IPS-11a (cell line): ENCODE measurements around the gene SP5.
"Not testable (repeated sequence)": the region's sequence is repeated elsewhere in the genome, so short reads cannot be mapped to it uniquely, and the experiment has no call there.

Source experiments
- H3K4me3 ChIP-seq: one replicate; pipeline ENCODE4 v1.5.1; 2013; ENCODE audit warnings: low read depth, low read length, control low read depth

The SP5 gene

DNA sequence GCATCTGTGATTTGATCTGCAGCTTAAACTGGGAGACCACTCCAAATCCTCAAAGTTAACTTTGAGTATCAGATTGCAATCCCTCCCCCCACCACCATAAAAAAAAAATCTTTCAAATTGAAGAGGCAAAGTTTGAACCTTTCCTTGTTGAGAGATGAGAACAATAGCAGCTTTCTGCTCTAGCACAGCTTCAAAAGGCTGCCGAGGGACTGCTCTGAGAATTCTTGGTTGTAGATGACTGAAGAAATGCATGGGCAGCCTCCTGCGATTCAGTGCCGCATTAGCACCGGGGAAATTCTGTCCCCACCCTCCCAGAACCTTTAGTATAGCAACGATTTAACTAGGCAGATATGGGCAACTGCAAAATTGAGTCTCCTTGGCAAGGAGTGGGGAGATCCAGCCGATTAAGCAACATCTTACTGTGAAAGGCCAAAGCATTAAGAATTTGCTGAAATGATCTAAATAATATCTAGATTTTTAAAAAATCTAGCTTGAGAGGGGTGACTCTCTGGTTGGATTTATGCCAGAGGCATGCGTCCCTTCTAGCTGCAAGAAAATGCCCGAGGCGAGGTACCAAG, 3.9 kb upstream of the SP5 start:
- no peak overlapping the region for H3K4me3 ChIP-seq

DNA sequence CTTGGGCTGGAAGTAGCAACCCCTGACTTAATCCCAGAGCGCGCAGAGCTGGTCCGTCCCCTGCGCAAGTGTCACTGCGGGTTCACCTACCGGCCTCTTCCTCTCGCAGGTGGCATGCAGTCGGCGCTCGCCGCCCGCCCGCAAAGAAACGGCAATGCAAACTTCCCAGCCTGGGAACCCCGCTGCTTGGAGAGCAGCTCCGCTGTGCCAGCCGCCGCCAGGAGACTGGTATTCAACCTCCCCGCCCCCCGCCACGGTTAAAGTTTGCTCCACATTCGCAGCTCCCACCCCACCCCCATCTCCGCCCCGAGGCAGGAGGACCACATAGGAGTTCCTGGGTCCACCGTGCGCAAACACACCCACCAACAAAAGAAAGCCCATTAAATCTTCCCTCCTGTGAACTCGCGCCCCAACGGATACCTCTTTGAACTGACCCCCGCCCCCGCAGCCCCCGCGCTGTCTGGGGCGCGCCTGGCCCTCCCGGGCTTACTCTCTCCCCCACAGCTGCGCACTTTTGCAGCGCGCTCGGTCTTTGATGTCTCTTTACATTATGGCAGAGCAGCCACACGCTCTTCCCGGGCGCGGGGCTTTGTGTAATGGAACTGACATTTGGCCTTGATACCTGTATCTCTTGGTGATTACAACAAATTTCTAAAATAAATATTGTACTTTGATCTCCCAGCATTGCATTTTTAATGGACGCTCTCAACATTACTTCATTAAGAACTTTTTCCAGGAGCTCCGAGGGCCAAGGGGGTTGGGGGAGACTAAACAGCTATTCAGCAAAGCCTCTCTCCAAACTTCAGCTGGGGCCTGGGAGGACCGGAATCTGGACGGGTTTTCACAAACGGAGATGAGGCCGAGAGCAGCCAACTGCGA, 3.1 kb upstream of the SP5 start:
- H3K4me3 ChIP-seq, result no peak overlapping the region

DNA sequence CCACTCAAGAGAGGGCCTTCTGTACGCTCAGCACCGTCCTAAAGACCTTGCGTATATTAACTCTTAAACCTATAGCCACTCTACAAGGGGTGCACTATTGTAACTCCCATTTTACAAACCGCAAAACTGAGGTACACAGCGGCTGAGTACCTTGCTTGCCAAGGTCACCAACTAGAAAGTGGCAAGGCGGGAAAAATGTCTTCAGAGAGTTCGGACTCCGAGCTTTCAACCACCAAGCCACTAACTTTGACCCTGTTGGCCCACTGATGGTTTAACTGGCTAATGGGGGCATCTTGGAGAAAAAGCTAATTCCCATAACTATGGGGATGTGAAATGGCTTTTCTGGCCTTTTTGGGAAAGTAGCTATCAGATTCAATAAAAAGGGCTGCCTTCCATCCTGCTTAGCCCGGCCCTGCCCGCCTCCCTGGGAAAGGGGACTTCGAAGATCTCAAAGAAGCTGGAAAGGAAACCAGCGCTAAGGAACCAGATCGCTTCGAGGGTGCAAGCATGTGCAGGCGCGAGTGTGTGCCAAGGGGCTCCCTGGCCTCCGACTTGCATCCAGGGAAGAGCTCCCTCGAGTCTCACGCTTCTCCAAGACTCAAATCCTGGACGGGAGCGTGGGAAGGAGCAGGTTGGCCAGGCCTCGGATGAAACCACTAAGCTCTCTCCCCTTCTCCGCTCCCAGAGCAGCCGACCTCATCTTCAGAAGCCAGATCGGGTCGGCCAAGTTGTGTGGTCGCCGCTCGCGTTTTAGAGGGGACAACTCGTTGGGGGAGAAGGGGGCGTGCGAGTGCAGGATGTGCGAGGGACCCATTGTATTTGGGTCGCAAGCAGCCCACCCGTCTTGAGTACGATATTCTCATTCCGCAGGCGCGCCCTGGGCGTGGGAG, 2.2 kb upstream of the SP5 start:
- no peak overlapping the region for H3K4me3 ChIP-seq

DNA sequence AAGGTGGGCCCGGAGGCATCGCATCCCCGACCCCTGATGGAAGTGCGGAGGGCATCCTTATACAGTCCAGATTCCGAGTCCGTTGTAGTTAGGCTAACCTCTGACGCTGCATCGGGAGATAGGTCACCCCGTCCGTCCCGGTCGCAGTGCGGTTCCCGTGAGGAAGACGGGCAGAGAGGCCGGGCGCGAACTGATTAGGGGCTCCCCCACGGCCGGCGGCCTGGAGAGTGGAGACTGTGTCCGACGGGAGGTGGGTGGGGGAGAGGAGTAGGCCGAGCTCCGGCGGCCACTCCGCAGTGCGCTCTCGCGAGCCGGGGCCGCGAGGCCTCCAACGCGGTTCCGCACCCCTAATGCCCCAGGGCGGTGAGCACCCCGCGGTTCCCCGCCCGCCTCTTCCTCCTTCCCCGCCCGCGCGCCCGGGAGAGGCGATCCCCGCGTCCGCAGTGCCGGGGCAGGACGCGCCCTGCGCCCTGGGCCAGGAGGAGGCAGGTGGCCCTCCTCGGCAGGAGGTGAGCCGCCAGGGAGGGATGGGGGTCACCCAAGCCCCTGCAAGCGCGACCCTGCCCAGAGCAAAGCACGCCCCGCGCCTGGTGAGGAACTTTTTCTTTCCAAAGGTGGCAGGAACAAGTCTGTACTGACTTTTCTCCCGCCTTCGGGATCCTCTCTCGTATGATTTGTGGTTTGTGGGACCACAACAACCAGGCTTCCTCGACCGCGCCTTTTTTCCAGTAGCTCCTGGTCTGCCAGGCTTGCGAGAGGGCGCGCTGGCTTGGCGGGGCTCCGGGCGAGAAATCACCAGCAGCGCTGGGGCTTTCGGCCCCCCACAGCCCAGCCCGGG, 1.4 kb upstream of the SP5 start:
- no peak overlapping the region for H3K4me3 ChIP-seq

DNA sequence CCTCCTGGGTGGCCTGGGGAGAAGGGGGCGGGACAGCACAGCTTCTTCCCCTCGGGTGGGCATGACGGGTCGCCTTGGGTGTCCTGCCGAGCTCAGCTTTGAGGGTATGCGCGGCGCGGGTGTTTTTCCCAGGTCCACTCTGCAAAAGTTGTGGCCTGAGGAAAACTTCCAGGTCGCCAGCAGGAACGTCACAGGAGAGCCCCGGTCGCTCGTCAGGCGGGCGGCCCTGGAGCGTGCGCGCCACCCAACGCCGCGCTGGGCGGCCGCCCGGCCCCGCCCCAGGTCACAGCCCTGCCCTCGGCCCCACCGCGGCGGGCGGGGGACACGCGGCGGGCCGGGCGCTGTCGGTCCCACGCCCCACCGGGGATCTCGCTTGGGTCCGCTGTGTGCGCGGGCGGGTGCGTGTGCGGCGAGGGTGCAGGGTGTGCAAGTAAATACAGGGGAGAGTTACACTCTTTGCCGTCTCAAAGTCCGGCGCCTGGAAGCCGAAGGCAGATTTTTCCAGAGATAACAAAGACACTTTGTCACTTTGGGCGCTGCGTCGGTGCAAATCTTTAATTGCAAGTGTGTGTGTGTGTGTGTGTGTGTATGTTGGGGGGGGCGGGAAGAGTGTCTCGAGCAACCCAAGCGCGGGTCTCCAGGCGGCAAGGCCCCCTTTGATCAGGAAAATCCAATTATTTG, 616 bp upstream of the SP5 start:
- no peak overlapping the region for H3K4me3 ChIP-seq

DNA sequence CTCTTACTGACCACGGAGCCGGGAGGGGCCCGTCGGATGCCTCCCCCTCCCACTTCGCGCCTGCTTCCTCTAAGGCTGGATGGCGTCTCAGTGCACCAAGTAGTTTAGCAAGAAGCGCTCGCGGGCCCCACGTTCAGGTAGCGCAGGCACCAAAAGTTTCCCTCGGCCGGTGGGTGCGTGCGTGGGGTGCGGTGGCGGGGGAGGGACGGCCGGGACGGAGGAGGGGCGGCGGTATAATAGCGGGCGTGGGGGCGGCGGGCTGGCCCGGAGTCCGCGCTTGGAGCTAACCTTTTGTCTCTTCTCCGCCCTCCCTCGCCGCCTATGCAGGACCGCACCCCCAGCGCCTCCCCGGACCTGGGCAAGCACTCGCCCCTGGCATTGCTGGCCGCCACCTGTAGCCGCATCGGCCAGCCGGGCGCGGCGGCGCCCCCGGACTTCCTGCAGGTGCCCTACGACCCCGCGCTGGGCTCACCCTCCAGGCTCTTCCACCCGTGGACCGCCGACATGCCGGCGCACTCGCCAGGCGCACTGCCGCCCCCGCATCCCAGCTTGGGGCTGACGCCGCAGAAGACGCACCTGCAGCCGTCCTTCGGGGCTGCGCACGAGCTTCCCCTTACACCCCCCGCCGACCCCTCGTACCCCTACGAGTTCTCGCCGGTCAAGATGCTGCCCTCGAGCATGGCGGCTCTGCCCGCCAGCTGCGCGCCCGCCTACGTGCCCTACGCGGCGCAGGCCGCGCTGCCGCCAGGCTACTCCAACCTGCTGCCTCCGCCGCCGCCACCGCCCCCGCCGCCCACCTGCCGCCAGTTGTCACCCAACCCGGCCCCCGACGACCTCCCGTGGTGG, 1.0 kb downstream of the SP5 start:
- H3K4me3 ChIP-seq, result no peak overlapping the region

DNA sequence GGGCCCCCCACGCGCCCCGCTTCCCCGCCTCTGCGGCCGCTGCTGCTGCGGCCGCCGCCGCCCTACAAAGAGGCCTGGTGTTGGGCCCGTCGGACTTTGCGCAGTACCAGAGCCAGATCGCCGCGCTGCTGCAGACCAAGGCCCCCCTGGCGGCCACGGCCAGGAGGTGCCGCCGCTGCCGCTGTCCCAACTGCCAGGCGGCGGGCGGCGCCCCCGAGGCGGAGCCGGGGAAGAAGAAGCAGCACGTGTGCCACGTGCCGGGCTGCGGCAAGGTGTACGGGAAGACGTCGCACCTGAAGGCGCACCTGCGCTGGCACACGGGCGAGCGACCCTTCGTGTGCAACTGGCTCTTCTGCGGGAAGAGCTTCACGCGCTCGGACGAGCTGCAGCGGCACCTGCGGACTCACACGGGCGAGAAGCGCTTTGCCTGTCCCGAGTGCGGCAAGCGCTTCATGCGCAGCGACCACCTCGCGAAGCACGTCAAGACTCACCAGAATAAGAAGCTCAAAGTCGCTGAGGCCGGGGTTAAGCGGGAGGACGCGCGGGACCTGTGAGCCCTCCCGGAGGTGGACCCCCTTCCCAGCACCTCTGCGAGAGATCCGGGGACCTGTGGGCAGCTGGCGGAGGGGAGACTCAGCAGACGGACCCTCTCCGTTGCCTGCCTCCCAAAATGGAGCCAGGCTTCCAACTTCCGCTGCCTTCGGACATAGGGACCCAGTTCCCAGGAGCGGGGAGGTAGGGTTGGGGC, 1.9 kb downstream of the SP5 start:
- peak overlapping the region; percentile 13 for H3K4me3 ChIP-seq

DNA sequence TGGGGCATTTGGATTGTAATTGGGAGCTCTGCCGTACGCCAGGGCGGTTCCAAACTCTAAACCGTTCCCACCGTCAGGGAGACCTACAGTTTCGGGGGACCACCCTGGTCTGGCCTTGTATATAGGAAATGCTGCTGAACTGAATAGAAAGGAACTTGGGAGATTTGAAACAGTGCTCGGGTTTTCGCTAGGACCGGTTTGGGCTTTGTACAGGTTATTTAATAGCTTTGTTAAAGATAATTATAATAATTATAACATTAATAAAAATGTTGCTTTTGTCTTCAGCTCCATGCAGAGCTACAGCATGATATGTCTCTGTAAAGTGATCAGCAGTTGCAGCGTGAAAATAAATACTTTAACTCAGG, 2.4 kb downstream of the SP5 start:
- no peak overlapping the region for H3K4me3 ChIP-seq

DNA sequence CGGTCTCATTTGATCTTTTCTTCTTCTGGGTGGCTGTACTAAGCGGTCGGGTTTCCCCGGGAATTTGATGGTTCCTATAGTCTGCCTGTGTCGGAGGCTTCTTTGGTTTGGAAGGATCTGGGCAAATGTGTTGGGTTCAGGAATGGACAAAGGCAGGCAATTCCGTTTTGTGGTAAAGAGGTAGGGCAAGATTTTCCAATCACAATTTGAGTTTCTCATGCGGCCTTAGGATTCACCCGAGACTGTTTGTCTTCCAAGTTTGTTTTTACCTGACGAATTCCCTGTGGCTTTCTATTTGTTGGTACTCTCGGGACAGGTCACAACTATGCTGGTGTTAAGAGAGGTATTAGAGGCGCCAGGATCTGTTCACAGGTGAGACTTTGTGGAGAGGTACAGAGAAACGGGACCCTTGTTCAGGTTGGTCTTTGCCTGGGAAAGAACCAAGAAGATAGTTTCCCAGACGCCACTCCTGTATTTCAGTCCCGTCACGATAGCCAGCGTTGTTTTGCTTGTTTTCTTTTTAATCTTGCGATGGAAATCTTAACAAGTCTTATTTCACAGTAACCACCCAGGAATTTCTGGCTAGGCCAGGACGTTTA, 3.0 kb downstream of the SP5 start:
- H3K4me3 ChIP-seq, result no peak overlapping the region

DNA sequence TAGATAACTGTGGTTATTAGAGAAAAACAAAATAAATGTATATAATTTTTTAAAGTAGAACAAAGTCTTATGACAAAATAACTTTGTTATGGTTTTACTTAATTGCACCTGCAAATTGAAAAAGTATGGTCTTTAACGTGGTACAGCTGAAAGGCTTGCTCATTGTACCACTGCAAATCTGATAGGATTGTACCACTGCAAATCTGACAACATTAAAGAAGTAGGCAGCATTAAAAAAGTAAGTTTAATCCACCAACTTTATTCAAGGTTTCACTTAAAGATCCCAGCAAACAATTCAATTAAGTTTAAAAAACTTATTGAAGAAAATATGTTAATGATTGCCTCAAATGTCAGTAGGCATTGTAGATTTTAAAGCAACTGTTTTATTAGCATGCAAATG, 4.7 kb downstream of the SP5 start:
- H3K4me3 ChIP-seq, result no peak overlapping the region

DNA sequence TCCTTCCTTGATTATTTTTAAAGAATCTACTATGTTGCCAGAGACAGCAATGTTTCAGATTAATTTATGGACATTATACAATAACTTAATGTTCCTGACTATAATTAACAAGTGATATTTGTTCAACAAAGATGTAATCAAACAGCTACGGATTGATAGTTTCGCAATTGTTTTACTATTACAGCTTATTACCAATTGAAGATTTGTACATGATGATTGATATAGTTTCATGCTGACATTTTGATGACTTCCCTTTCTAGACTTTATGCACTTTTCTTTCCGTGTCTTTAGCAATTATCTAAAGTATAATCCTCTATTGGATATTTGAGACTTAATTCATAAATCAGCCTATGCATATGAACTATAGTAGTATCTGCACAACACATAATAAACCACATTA, 6.5 kb downstream of the SP5 start:
- no peak overlapping the region for H3K4me3 ChIP-seq

DNA sequence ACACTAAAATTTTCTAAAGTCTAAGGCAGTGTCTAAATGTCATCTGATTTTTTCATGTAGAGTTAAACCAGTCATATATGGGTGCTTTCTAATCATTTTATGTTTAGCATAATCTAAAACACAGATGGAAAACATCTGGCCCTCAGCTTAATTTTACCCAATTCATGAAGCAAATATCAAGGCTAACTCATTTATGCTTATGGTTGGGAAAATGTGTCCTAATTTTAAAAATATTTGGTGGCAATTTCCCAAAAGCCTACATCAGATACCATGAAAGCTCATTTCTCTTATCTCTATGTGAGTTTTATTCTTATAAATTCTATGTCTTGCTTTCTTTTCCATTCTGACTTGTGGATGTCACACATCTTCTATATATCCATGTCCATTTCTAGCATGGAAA, 7.2 kb downstream of the SP5 start:
- no peak overlapping the region for H3K4me3 ChIP-seq

DNA sequence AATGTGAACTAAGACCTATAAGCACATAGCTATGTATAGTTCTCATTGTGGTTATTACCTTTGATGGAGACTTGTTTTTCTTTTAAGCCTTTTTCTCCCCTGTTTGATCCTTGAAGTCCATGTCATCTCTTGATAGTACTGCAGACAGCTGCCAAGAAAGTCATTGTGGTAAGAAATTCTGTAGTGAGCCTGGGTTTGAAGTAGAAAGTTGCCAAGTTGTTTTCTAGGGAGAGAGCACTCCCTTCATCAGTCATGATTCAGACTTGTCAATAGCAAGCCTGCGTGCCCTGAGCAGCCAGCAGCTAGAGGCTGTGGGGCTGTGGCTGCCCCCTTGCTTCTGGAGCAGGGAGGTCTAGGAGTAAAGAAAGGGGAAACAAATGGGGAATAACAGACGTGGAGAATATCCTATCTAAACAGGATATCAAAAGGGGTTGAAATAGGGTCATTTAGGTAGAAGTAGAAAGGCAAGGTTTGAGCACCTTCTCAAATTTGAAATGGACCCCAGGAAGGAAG, 8.4 kb downstream of the SP5 start:
- H3K4me3 ChIP-seq, result no peak overlapping the region

DNA sequence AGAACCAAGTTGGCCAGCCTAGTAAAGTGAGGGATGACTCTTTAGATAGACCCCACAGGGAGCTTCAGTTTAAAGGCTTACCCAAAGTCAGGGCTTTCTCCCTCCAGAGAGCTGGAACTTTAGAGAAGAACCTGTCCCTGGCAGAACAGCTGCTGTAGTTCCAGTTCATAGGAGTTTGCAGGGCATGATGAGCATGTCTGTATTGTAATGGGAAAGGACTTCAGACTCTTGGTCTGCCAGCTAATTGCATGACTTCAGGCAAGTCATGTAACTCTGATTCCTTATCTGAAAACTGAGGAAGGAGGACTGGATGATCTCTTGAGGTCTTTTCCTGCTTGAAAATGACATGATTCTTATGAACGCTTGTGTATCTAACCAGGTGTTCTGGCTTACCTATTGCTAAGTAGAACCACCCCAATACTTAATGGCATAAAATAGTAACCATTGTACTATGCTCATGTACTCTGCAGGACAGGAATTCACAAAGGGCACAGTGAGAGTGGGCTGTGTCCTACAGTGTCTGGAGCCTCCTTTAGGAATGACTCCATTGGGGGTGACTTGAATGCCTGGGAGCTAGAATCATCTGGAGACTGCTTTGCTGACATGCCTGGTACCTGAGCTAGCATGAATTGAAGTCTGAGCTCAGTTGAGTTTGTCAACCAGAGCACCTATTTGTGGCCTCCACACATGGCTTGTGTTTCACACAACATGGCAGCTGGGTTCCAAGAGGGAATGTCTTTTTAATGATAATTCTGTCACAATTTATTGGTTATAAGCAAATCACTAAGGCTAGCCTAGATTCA, 18.9 kb downstream of the SP5 start:
- no peak overlapping the region for H3K4me3 ChIP-seq

DNA sequence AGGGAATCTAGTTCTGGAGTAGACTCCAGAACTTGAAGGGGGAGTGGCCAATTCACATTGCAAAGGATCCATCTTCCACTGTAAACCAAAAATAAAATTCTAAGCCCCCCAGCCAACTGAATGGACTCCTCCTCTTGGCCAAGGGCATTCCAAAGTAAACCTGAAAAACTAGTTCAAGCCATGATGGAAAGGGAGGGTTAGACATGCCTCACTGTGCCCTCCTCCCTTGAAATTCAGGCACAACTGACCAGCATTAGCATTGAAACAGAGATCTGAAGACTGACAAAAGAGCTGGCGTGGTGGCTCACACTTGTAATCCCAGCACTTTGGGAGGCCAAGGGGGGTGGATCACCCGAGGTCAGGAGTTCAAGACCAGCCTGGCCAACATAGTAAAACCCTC, 19.5 kb downstream of the SP5 start:
- H3K4me3 ChIP-seq, result not testable (repeated sequence)

DNA sequence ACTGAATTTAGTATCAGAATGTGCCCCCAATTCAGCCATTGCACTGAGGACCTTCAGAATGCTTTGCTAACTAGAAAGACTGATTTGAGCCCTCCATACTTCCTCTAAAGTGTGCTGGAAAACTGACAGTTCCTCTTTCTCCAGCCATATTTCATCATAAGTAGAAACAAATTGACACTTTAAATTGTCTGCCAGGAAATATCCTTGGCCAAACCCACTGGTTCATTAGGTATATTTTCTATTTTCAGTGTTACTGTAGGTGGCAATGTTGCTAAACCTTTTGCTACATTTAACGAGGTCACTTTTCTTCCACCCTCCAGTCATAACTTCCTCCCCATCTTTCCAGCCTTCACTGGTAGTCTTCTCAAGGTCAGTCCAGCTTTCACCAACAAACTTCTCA, 21.5 kb downstream of the SP5 start:
- no peak overlapping the region for H3K4me3 ChIP-seq

DNA sequence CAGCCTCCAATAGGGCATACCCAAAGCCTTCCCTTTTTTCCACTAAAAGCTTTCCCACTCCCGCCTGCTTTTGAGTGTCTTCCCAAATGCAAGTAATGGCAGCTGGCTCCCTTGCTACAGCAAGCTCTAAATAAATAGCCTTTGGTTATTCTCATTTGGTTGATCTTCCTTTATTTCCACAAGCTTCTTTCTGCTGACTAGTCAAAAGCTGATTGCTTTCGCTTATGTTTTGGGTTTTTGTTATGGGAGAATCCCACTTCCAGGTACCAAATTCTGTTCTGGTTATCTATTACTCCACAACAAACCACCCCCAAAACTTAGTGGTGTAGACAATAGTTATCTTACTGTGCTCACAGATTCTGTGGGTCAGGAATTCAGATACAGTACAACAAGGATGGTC, 22.3 kb downstream of the SP5 start:
- H3K4me3 ChIP-seq, result no peak overlapping the region
